WTC11 (cell line): ENCODE measurements around the gene MEIS1. TPM values are rescaled to one million over a fixed set of nuclear protein-coding genes. Genes with fewer than 3 reads are reported as not detected.

Source experiments
- ATAC-seq: fragments of 200-7000 bp; cut with Tn5 transposase; 2 replicates; pipeline ENCODE4 v1.10.0; 2021; ENCODE audit warnings: mild to moderate bottlenecking, moderate library complexity
- CTCF ChIA-PET: fragments of 300-600 bp; sonication (Branson Sonifier 250); formaldehyde crosslinking; loops from one replicate; lab custom pipeline; 2021; ENCODE audit warnings: antibody characterized with exemption; lab: Charles Lee
- POLR2A ChIA-PET: fragments of 350-600 bp; sonication (Branson Sonifier 250); formaldehyde crosslinking; loops from one replicate; lab custom pipeline; 2021; ENCODE audit warnings: antibody characterized with exemption; lab: Charles Lee
- DNase-seq: peaks from one replicate; pipeline ENCODE4 v3.0.0; 2021; ENCODE audit warnings: low spot score
- H3K27ac Mint-ChIP-seq: 2 replicates; pipeline ENCODE4 v1.8.0; 2021; ENCODE audit warnings: mixed read lengths
- H3K27me3 Mint-ChIP-seq: 2 replicates; pipeline ENCODE4 v1.8.0; 2021; ENCODE audit warnings: low read depth, mild to moderate bottlenecking, moderate library complexity, mixed read lengths
- H3K36me3 Mint-ChIP-seq: 2 replicates; pipeline ENCODE4 v1.8.0; 2021; ENCODE audit warnings: mixed read lengths
- H3K4me1 Mint-ChIP-seq: 2 replicates; pipeline ENCODE4 v1.8.0; 2022; ENCODE audit warnings: mixed read lengths
- H3K4me3 Mint-ChIP-seq: 2 replicates; pipeline ENCODE4 v1.8.0; 2021; ENCODE audit warnings: mild to moderate bottlenecking, moderate library complexity, mixed read lengths
- H3K9me3 Mint-ChIP-seq: 2 replicates; pipeline ENCODE4 v1.8.0; 2021; ENCODE audit warnings: mixed read lengths
- AFF4 ChIP-seq: sonication (generic); formaldehyde crosslinking; IDR thresholded peaks from 2 replicates; pipeline ENCODE4 v1.8.1; 2023; ENCODE audit warnings: mild to moderate bottlenecking, missing genetic modification reagents, borderline replicate concordance
- E2F1 ChIP-seq: sonication (generic); formaldehyde crosslinking; IDR thresholded peaks from 2 replicates; pipeline ENCODE4 v1.8.0; 2022; ENCODE audit warnings: mild to moderate bottlenecking, missing genetic modification reagents
- ETV6 ChIP-seq: sonication (generic); formaldehyde crosslinking; IDR thresholded peaks from 2 replicates; pipeline ENCODE4 v1.8.1; 2022; ENCODE audit warnings: mild to moderate bottlenecking, missing genetic modification reagents
- FOXJ3 ChIP-seq: sonication (generic); formaldehyde crosslinking; IDR thresholded peaks from 2 replicates; pipeline ENCODE4 v1.9.0; 2021; ENCODE audit warnings: missing genetic modification reagents, mild to moderate bottlenecking, borderline replicate concordance
- HMGXB4 ChIP-seq: sonication (generic); formaldehyde crosslinking; IDR thresholded peaks from 2 replicates; pipeline ENCODE4 v1.8.1; 2023; ENCODE audit warnings: mild to moderate bottlenecking, moderate library complexity, missing genetic modification reagents
- KAT7 ChIP-seq: sonication (generic); formaldehyde crosslinking; IDR thresholded peaks from 2 replicates; pipeline ENCODE4 v1.8.1; 2023; ENCODE audit warnings: missing genetic modification reagents, mild to moderate bottlenecking, borderline replicate concordance
- MAX ChIP-seq: sonication (generic); formaldehyde crosslinking; IDR thresholded peaks from 2 replicates; pipeline ENCODE4 v1.8.0; 2022; ENCODE audit warnings: mild to moderate bottlenecking, missing genetic modification reagents
- NFYB ChIP-seq: sonication (generic); formaldehyde crosslinking; conservative IDR thresholded peaks from 2 replicates; pipeline ENCODE4 v1.8.0; 2022; ENCODE audit warnings: low read depth, missing genetic modification reagents
- NR3C1 ChIP-seq: sonication (generic); formaldehyde crosslinking; conservative IDR thresholded peaks from 2 replicates; pipeline ENCODE4 v1.8.1; 2023; ENCODE audit warnings: low read depth, mild to moderate bottlenecking, missing genetic modification reagents
- RELA ChIP-seq: sonication (generic); formaldehyde crosslinking; IDR thresholded peaks from 2 replicates; pipeline ENCODE4 v1.8.1; 2022; ENCODE audit warnings: missing genetic modification reagents, mild to moderate bottlenecking, borderline replicate concordance
- SMAD4 ChIP-seq: sonication (generic); formaldehyde crosslinking; IDR thresholded peaks from 2 replicates; pipeline ENCODE4 v1.8.0; 2022; ENCODE audit warnings: mild to moderate bottlenecking, missing genetic modification reagents
- SOX15 ChIP-seq: fragments of 250-450 bp; sonication (Bioruptor Pico); IDR thresholded peaks from 2 replicates; pipeline ENCODE4 v1.9.0; 2021; ENCODE audit warnings: mild to moderate bottlenecking
- TCF7 ChIP-seq: sonication (generic); formaldehyde crosslinking; IDR thresholded peaks from 2 replicates; pipeline ENCODE4 v1.8.0; 2022; ENCODE audit warnings: mild to moderate bottlenecking, low read depth, missing genetic modification reagents, moderate library complexity
- TEAD4 ChIP-seq: sonication (generic); formaldehyde crosslinking; IDR thresholded peaks from 2 replicates; pipeline ENCODE4 v1.8.0; 2022; ENCODE audit warnings: mild to moderate bottlenecking, missing genetic modification reagents
- ZNF138 ChIP-seq: sonication (generic); formaldehyde crosslinking; conservative IDR thresholded peaks from 2 replicates; pipeline ENCODE4 v1.8.1; 2022; ENCODE audit warnings: mild to moderate bottlenecking, moderate library complexity, missing genetic modification reagents
- ZNF263 ChIP-seq: sonication (generic); formaldehyde crosslinking; IDR thresholded peaks from 2 replicates; pipeline ENCODE4 v1.8.1; 2022; ENCODE audit warnings: low read depth, mild to moderate bottlenecking, moderate library complexity, missing genetic modification reagents
- ZNF281 ChIP-seq: sonication (generic); formaldehyde crosslinking; IDR thresholded peaks from 2 replicates; pipeline ENCODE4 v1.8.0; 2023; ENCODE audit warnings: mild to moderate bottlenecking, missing genetic modification reagents
- ZNF317 ChIP-seq: sonication (generic); formaldehyde crosslinking; IDR thresholded peaks from 2 replicates; pipeline ENCODE4 v1.8.1; 2023; ENCODE audit warnings: low read depth, mild to moderate bottlenecking, moderate library complexity, missing genetic modification reagents, borderline replicate concordance
- ZNF396 ChIP-seq: fragments of 250-450 bp; sonication (Bioruptor Pico); IDR thresholded peaks from 2 replicates; pipeline ENCODE4 v1.8.0; 2021; ENCODE audit warnings: mild to moderate bottlenecking, moderate library complexity, borderline replicate concordance
- ZNF416 ChIP-seq: fragments of 250-450 bp; sonication (Bioruptor Pico); IDR thresholded peaks from 2 replicates; pipeline ENCODE4 v1.9.0; 2021; ENCODE audit warnings: mild to moderate bottlenecking, inconsistent platforms
- ZNF425 ChIP-seq: fragments of 250-450 bp; sonication (Bioruptor Pico); conservative IDR thresholded peaks from 2 replicates; pipeline ENCODE4 v1.9.0; 2021; ENCODE audit warnings: mild to moderate bottlenecking
- total RNA-seq: library from RNA; stranded (reverse); gene quantifications from 3 replicates; pipeline ENCODE4 v1.2.3, GENCODE V29; 2021

Gene MEIS1
- total RNA-seq, 1 experiment from 2014 or later: 0.48 TPM

- CTCF ChIA-PET: no interaction called here
- no peaks in the 10 kb centered on the region for H3K27me3 Mint-ChIP-seq
- no peaks in the 10 kb centered on the region for H3K9me3 Mint-ChIP-seq
- no peak overlapping the region for H3K4me3 Mint-ChIP-seq
- POLR2A ChIA-PET: no interaction called here
- H3K27ac Mint-ChIP-seq: no peak overlapping the region
- no peaks in the 10 kb centered on the region for H3K36me3 Mint-ChIP-seq
- no peak for TF ChIP-seq RELA (CRISPR knock-in tag)
- TF ChIP-seq ZNF138 (CRISPR knock-in tag): no peak
- no peak for TF ChIP-seq ZNF317 (CRISPR knock-in tag)
- TF ChIP-seq KAT7 (CRISPR knock-in tag): no peak
- no peak for TF ChIP-seq ZNF281 (CRISPR knock-in tag)
- no peak for TF ChIP-seq SOX15 (CRISPR knock-in tag)
- no peak for TF ChIP-seq NFYB (CRISPR knock-in tag)
- TF ChIP-seq ZNF396 (CRISPR knock-in tag): no peak
- DNase-seq (no peak), ATAC-seq (no peak)
- peaks cover 20% of the 10 kb centered on the region for H3K4me1 Mint-ChIP-seq
Observed at GRCh38 chr2:66412874-66413273, 22.1 kb upstream of the MEIS1 start.

- no peaks in the 10 kb centered on the region for H3K27me3 Mint-ChIP-seq
- no peak overlapping the region for H3K4me3 Mint-ChIP-seq
- DNase-seq (no peak), ATAC-seq (peak; percentile 87)
- H3K36me3 Mint-ChIP-seq: no peaks in the 10 kb centered on the region
- no peaks in the 10 kb centered on the region for H3K9me3 Mint-ChIP-seq
- TF ChIP-seq ZNF263 (CRISPR knock-in tag) (no peak), SMAD4 (CRISPR knock-in tag) (no peak), RELA (CRISPR knock-in tag) (no peak), MAX (CRISPR knock-in tag) (no peak), HMGXB4 (CRISPR knock-in tag) (no peak), ZNF317 (CRISPR knock-in tag) (no peak), NR3C1 (CRISPR knock-in tag) (no peak), E2F1 (no peak), ZNF396 (CRISPR knock-in tag) (no peak), ETV6 (CRISPR knock-in tag) (no peak), ZNF425 (CRISPR knock-in tag) (no peak), AFF4 (CRISPR knock-in tag) (no peak), TEAD4 (CRISPR knock-in tag) (no peak), FOXJ3 (CRISPR knock-in tag) (no peak), TCF7 (CRISPR knock-in tag) (no peak), ZNF416 (CRISPR knock-in tag) (no peak)
- peaks cover 20% of the 10 kb centered on the region for H3K4me1 Mint-ChIP-seq
- CTCF ChIA-PET: no interaction called here
- POLR2A ChIA-PET: no interaction called here
- H3K27ac Mint-ChIP-seq: peak overlapping the region; percentile 87; the same call in 1 of the 2 replicates
Observed at GRCh38 chr2:66414896-66415295, 20.0 kb upstream of the MEIS1 start.
